Keratinocyte (primary cell): ENCODE results near the gene ZYG11A. TPM values are rescaled to one million over a fixed set of nuclear protein-coding genes. Genes with fewer than 3 reads are reported as not detected.

ENCODE experiments used
- DNase-seq: peaks from one replicate; pipeline ENCODE4 v3.0.0-alpha.2; 2011; ENCODE audit warnings: low read depth, missing footprints, low spot score
- FAIRE-seq: peaks from 2 replicates; lab custom pipeline; 2011; peaks lifted over from hg19 to GRCh38; lab: Jason Lieb, UNC
- H2AFZ ChIP-seq: 2 replicates; pipeline ENCODE4 v1.6.0; 2012; ENCODE audit warnings: low read length, control low read depth, inconsistent platforms; ENCODE audit not compliant: control insufficient read depth
- H3K27ac ChIP-seq: 2 replicates; pipeline ENCODE4 v1.5.1; 2011; ENCODE audit warnings: low read length; ENCODE audit not compliant: control insufficient read depth, insufficient read depth
- H3K27me3 ChIP-seq: 3 replicates; pipeline ENCODE4 v1.6.0; 2011; ENCODE audit warnings: low read length; ENCODE audit not compliant: control insufficient read depth, insufficient read depth; ENCODE audit errors: extremely low read depth
- H3K36me3 ChIP-seq, 2 experiments: 2 replicates in 1 of 2; 3 replicates in 1 of 2; pipeline ENCODE4 v1.5.1; 2011; ENCODE audit warnings: low read length in 2 of 2, mild to moderate bottlenecking in 1 of 2; ENCODE audit not compliant: control insufficient read depth in 2 of 2, insufficient read depth in 2 of 2; ENCODE audit errors: extremely low read depth in 1 of 2
- H3K4me1 ChIP-seq: 3 replicates; pipeline ENCODE4 v1.5.1; 2011; ENCODE audit warnings: low read length; ENCODE audit not compliant: control insufficient read depth, insufficient read depth; ENCODE audit errors: extremely low read depth
- H3K4me2 ChIP-seq: 3 replicates; pipeline ENCODE4 v1.6.0; 2011; ENCODE audit warnings: low read depth, low read length; ENCODE audit not compliant: control insufficient read depth, insufficient read depth; ENCODE audit errors: extremely low read depth
- H3K4me3 ChIP-seq, 3 experiments: fragments of 200-600 bp in 1 of 3; sonication (generic) in 1 of 3; 2 replicates in 2 of 3; 3 replicates in 1 of 3; pipeline ENCODE4 v1.5.1; 2011 to 2016; ENCODE audit warnings: low read length in 3 of 3, mild to moderate bottlenecking in 3 of 3, control low read depth in 2 of 3, inconsistent platforms in 1 of 3, low read depth in 1 of 3, mixed read lengths in 1 of 3, mixed run types in 1 of 3, moderate library complexity in 1 of 3; ENCODE audit not compliant: control insufficient read depth in 2 of 3, insufficient read depth in 2 of 3; ENCODE audit errors: extremely low read depth in 1 of 3
- H3K79me2 ChIP-seq: 2 replicates; pipeline ENCODE4 v1.6.0; 2012; ENCODE audit warnings: low read length; ENCODE audit not compliant: control insufficient read depth, insufficient read depth
- H3K9ac ChIP-seq: 3 replicates; pipeline ENCODE4 v1.6.0; 2011; ENCODE audit warnings: low read length; ENCODE audit not compliant: control insufficient read depth, insufficient read depth; ENCODE audit errors: extremely low read depth
- H3K9me1 ChIP-seq: 3 replicates; pipeline ENCODE4 v1.6.0; 2011; ENCODE audit warnings: low read length; ENCODE audit not compliant: control insufficient read depth, insufficient read depth; ENCODE audit errors: extremely low read depth
- H3K9me3 ChIP-seq: 2 replicates; pipeline ENCODE4 v1.5.1; 2012; ENCODE audit warnings: low read depth, low read length; ENCODE audit not compliant: control insufficient read depth
- H4K20me1 ChIP-seq: 3 replicates; pipeline ENCODE4 v1.6.0; 2011; ENCODE audit warnings: low read length; ENCODE audit not compliant: control insufficient read depth, insufficient read depth; ENCODE audit errors: extremely low read depth
- EZH2 ChIP-seq: IDR thresholded peaks from one replicate; pipeline ENCODE4 v1.6.1; 2012; ENCODE audit warnings: inconsistent platforms, mild to moderate bottlenecking, low read length, moderate library complexity
- dilution Hi-C: fragments of 300-500 bp; cut with MboI; formaldehyde crosslinking; loops from one replicate; pipeline ENCODE4 v1.7.0; 2020; ENCODE audit warnings: low sequenced_read_pairs; ENCODE audit not compliant: extremely low pct_ligation_motif_present
- polyA plus RNA-seq, 5 experiments: library from polyadenylated mRNA; depleted of rRNA in 3 of 5; stranded (reverse) in 3 of 5; stranded (forward) in 1 of 5; unstranded in 1 of 5; fragments of >200 nt; gene quantifications; 1 replicate in 1 of 5; 2 replicates in 3 of 5; 3 replicates in 1 of 5; pipeline versions ENCODE4 v1.2.1 to v1.2.3, GENCODE V29; 2011 to 2012; ENCODE audit warnings: missing spikeins in 2 of 5, low read depth in 1 of 5, low replicate concordance in 1 of 5
- TF ChIP-seq, protein P1 (sequence below), 3 experiments: IDR thresholded peaks in 1 of 3; conservative IDR thresholded peaks in 1 of 3; optimal IDR thresholded peaks in 1 of 3; 2 replicates in 2 of 3; 3 replicates in 1 of 3; pipeline versions ENCODE3 to v1.5.1; 2011; ENCODE audit warnings: low read length in 3 of 3, mild to moderate bottlenecking in 3 of 3, moderate library complexity in 2 of 3, control low read depth in 1 of 3, inconsistent platforms in 1 of 3; ENCODE audit not compliant: insufficient read depth in 2 of 3; ENCODE audit errors: extremely low read depth in 1 of 3

ZYG11A gene
- polyA plus RNA-seq, 1 donor (not counting 4 experiments of a cell fraction or from before 2014, with no cell fraction given) = 0.64 TPM

DNA sequence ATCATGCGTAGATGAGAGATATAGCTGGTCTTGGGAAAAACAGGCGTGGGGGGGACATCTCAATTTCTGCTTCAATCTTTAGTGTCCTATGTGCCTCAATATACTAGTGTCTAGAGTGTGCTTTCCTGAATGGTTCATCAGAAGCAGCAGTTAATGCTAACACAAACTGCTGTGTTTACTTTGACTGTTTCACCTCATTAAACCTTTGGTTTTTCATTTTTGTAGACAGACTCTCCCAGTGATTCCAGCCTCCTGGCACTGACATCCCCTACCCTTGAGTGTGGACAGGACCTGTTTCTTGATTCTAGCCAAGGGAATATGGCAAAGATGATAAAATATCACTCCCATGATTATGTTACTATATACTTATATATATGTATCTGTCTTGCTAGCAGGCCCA is 37.6 kb downstream of the ZYG11A start:
- no peaks in the 10 kb centered on the region for H3K79me2 ChIP-seq
- TF ChIP-seq, protein P1, sequence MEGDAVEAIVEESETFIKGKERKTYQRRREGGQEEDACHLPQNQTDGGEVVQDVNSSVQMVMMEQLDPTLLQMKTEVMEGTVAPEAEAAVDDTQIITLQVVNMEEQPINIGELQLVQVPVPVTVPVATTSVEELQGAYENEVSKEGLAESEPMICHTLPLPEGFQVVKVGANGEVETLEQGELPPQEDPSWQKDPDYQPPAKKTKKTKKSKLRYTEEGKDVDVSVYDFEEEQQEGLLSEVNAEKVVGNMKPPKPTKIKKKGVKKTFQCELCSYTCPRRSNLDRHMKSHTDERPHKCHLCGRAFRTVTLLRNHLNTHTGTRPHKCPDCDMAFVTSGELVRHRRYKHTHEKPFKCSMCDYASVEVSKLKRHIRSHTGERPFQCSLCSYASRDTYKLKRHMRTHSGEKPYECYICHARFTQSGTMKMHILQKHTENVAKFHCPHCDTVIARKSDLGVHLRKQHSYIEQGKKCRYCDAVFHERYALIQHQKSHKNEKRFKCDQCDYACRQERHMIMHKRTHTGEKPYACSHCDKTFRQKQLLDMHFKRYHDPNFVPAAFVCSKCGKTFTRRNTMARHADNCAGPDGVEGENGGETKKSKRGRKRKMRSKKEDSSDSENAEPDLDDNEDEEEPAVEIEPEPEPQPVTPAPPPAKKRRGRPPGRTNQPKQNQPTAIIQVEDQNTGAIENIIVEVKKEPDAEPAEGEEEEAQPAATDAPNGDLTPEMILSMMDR (optimal IDR thresholded peaks at IDR 0.05 in 1 of 3, IDR thresholded peaks at IDR 0.05 in 1 of 3, conservative IDR thresholded peaks at IDR 0.05 in 1 of 3; ENCODE audit: extremely low read depth in 1 of 3, insufficient read depth in 2 of 3, low read length in 3 of 3) = no peak
- TF ChIP-seq EZH2 = no peak
- no peaks in the 10 kb centered on the region for H3K27me3 ChIP-seq
- no peak overlapping the region for H3K9ac ChIP-seq
- no peak overlapping the region for H2AFZ ChIP-seq
- DNase-seq (no peak), FAIRE-seq (no peak)
- no peaks in the 10 kb centered on the region for H3K36me3 ChIP-seq
- no peaks in the 10 kb centered on the region for H3K9me1 ChIP-seq
- no peaks in the 10 kb centered on the region for H3K4me1 ChIP-seq
- H3K9me3 ChIP-seq = no peaks in the 10 kb centered on the region
- H3K27ac ChIP-seq = no peak overlapping the region
- no peak overlapping the region for H3K4me3 ChIP-seq
- dilution Hi-C loops = no loop called here
- no peaks in the 10 kb centered on the region for H4K20me1 ChIP-seq
- H3K4me2 ChIP-seq = no peak overlapping the region

DNA sequence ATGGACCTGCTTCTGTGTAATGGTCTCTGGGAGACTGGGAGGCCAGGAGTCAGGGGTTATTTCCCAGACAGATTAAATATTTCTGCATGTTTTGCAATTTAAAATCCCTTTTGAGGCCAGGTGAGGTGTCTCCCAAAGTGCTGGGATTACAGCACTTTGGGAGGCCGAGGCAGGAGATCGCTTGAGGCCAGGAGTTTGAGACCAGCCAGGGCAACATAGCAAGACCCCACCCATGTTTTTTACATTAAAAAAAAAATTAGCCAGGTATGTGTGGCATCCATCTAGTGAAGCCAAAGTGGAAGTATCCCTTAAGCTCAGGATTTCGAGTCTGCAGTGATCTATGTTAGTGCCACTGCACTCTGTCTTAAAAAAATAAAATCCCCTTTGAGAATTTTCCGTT is 44.9 kb downstream of the ZYG11A start:
- no peaks in the 10 kb centered on the region for H3K27me3 ChIP-seq
- no peaks in the 10 kb centered on the region for H4K20me1 ChIP-seq
- no peaks in the 10 kb centered on the region for H3K4me1 ChIP-seq
- no peak overlapping the region for H2AFZ ChIP-seq
- no peak overlapping the region for H3K4me2 ChIP-seq
- H3K4me3 ChIP-seq = no peak overlapping the region
- H3K36me3 ChIP-seq = no peaks in the 10 kb centered on the region
- H3K9me3 ChIP-seq = no peaks in the 10 kb centered on the region
- dilution Hi-C loops = no loop called here
- H3K79me2 ChIP-seq = no peaks in the 10 kb centered on the region
- no peak for FAIRE-seq
- no peak for DNase-seq
- no peaks in the 10 kb centered on the region for H3K9me1 ChIP-seq
- H3K27ac ChIP-seq = no peak overlapping the region
- no peak for TF ChIP-seq EZH2
- TF ChIP-seq, protein P1 (optimal IDR thresholded peaks at IDR 0.05 in 1 of 3, IDR thresholded peaks at IDR 0.05 in 1 of 3, conservative IDR thresholded peaks at IDR 0.05 in 1 of 3; ENCODE audit: extremely low read depth in 1 of 3, insufficient read depth in 2 of 3, low read length in 3 of 3) = no peak
- H3K9ac ChIP-seq = no peak overlapping the region
